Stimulated activated effector memory CD8-positive, alpha-beta T cell treated with anti-CD3 and anti-CD28 coated beads, Interleukin-12 subunit alpha, Interleukin-12 subunit beta, amount 100 ng/mL, for 72 hours (primary cell): ENCODE data around the gene PHB1.
"Not testable (repeated sequence)": the region's sequence is repeated elsewhere in the genome, so short reads cannot be mapped to it uniquely, and the experiment has no call there.

Experiments used
- ATAC-seq: fragments of 150-1000 bp; cut with Tn5 transposase; 2 replicates; pipeline ENCODE4 v1.10.0; 2021
- DNase-seq, 2 donors: peaks; one replicate each; pipeline ENCODE4 v3.0.0; 2021 to 2022; ENCODE audit warnings: low spot score in 2 of 2
- H3K27ac Mint-ChIP-seq: one replicate; pipeline ENCODE4 v1.8.0; 2022; ENCODE audit warnings: mild to moderate bottlenecking, mixed read lengths
- H3K36me3 Mint-ChIP-seq: one replicate; pipeline ENCODE4 v1.8.0; 2022; ENCODE audit warnings: mild to moderate bottlenecking, mixed read lengths
- H3K4me1 Mint-ChIP-seq: one replicate; pipeline ENCODE4 v1.8.0; 2022; ENCODE audit warnings: mixed read lengths
- H3K4me3 Mint-ChIP-seq: one replicate; pipeline ENCODE4 v1.8.0; 2022; ENCODE audit warnings: mild to moderate bottlenecking, mixed read lengths
- H3K9me3 Mint-ChIP-seq: one replicate; pipeline ENCODE4 v1.8.0; 2022; ENCODE audit warnings: mixed read lengths

PHB1 gene

DNA sequence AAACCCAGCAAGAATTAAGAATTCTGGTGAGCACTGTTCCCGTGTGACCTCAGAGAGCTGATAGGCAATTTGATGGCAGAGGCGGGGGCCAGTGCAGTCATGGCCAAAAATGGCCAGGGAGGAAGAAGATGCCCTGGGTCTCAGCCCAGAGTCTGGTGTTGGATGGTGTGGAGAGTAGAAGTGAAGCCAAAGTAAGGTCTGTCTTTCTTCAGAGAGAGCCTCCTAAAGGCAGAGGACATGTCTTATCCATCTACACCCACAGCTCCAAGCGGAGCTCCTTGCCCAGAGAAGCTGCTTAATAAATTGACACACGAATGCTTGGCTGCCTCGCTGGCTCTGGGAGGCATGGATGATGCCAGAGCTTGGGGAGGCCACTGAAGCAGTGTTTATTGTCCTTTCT is 32.9 kb downstream of the PHB1 start:
- H3K9me3 Mint-ChIP-seq, result no peaks in the 10 kb centered on the region
- DNase-seq, result no peak
- ATAC-seq, result no peak
- H3K36me3 Mint-ChIP-seq, result peaks cover 5% of the 10 kb centered on the region
- no peak overlapping the region for H3K4me3 Mint-ChIP-seq
- no peak overlapping the region for H3K27ac Mint-ChIP-seq
- peaks cover 10% of the 10 kb centered on the region for H3K4me1 Mint-ChIP-seq

DNA sequence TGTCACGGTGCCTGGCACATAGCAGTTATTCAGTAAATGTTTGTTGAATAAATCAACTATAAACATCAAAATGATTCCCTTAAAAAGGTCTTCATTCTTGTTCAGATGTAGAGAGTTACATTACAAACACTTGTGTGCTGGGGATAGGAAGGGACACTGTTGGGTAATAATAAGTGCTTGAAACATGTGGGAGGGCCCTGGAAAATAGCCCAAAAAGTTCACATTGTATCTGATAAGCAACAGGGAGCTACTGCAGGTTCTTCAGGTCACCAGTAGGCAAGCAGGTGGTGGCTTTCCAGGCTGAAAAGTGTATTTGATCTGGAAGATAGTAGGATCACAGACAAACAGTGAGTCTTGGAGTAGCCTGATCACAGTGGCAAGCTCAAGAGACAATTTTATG is 33.6 kb downstream of the PHB1 start:
- no peak overlapping the region for H3K27ac Mint-ChIP-seq
- H3K4me3 Mint-ChIP-seq, result no peak overlapping the region
- H3K9me3 Mint-ChIP-seq, result no peaks in the 10 kb centered on the region
- H3K36me3 Mint-ChIP-seq, result peaks cover 5% of the 10 kb centered on the region
- DNase-seq (no peak), ATAC-seq (no peak)
- peaks cover 3% of the 10 kb centered on the region for H3K4me1 Mint-ChIP-seq

GRCh38 chr17:49379926-49380325 is 34.8 kb downstream of the PHB1 start:
- H3K4me3 Mint-ChIP-seq, result no peak overlapping the region
- no peaks in the 10 kb centered on the region for H3K9me3 Mint-ChIP-seq
- DNase-seq (no peak), ATAC-seq (no peak)
- H3K4me1 Mint-ChIP-seq, result no peaks in the 10 kb centered on the region
- no peak overlapping the region for H3K27ac Mint-ChIP-seq
- peaks cover 5% of the 10 kb centered on the region for H3K36me3 Mint-ChIP-seq

DNA sequence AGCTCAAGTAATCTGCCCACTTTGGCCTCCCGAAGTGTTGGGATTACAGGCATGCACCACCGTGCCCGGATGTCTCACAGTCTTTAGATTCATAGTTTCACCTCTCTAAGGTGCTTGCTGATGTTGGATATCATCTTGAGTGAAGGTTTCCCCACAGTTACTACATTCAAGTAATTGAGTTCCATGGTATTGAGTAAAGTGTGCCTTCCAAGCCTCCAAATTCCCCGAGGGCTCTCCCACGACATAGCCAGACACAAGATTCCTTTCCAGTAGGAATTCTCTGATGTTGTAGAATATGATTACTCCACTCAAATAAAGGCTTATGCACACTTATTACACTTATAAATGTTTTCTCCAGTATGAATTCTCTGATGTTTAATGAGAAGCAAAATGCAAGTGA is 36.4 kb downstream of the PHB1 start:
- Mint-ChIP-seq H3K27ac (no peak overlapping the region), H3K36me3 (peaks cover 5% of the 10 kb centered on the region), H3K4me3 (no peak overlapping the region), H3K9me3 (no peaks in the 10 kb centered on the region), H3K4me1 (no peaks in the 10 kb centered on the region)
- DNase-seq (no peak), ATAC-seq (no peak)

DNA sequence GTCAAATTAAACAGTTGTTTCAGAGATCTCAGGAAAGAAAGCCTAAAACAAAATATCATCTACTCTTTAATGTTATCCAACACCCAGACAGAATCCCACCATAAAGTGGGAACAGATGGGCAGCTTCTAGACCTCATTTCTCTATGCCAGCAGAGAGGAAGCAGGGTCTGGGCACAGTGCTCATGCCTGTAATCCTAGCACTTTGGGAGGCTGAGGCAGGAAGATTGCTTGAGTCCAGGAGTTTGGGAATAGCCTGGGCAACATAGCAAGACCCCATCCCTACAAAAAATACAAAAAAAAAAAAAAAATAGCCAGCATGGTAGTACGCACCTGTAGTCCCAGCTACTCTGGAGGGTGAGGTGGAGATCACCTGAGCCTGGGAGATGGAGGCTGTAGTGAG is 39.1 kb downstream of the PHB1 start:
- H3K36me3 Mint-ChIP-seq, result peaks cover 5% of the 10 kb centered on the region
- H3K9me3 Mint-ChIP-seq, result no peaks in the 10 kb centered on the region
- no peak overlapping the region for H3K27ac Mint-ChIP-seq
- no peak overlapping the region for H3K4me3 Mint-ChIP-seq
- no peaks in the 10 kb centered on the region for H3K4me1 Mint-ChIP-seq
- no peak for DNase-seq
- no peak for ATAC-seq

GRCh38 chr17:49373115-49373514 is 41.6 kb downstream of the PHB1 start:
- Mint-ChIP-seq H3K9me3 (no peaks in the 10 kb centered on the region), H3K36me3 (peaks cover 11% of the 10 kb centered on the region), H3K4me1 (peaks cover under 1% of the 10 kb centered on the region), H3K27ac (no peak overlapping the region), H3K4me3 (no peak overlapping the region)
- ATAC-seq, result no peak
- DNase-seq, result no peak

DNA sequence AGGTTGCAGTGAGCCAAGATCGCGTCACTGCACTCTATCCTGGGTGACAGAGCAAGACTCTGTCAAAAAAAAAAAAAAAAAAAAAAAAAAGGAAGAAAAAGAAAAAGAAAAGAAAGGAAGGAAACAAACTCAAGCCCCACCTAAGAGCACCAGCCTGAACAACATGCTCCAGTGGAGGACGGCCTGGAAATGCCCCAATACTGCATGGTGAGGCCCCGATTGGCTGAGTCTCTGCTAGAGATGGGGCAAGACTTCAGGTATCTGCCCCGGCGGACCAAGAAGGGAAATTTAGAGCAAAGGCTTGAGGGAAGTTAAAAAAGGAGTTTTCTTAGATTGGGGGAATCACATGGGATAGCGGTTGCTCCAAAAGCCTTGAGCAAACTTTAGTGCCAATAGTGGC is 42.3 kb downstream of the PHB1 start:
- no peak for DNase-seq
- H3K4me3 Mint-ChIP-seq, result no peak overlapping the region
- no peaks in the 10 kb centered on the region for H3K9me3 Mint-ChIP-seq
- H3K27ac Mint-ChIP-seq, result no peak overlapping the region
- no peak for ATAC-seq
- H3K4me1 Mint-ChIP-seq, result peaks cover 8% of the 10 kb centered on the region
- peaks cover 11% of the 10 kb centered on the region for H3K36me3 Mint-ChIP-seq

- Mint-ChIP-seq H3K9me3 (no peaks in the 10 kb centered on the region), H3K4me3 (no peak overlapping the region), H3K36me3 (peaks cover 19% of the 10 kb centered on the region), H3K27ac (no peak overlapping the region), H3K4me1 (peaks cover 10% of the 10 kb centered on the region)
- DNase-seq (no peak), ATAC-seq (no peak)
Measured at GRCh38 chr17:49370971-49371834, 43.5 kb downstream of the PHB1 start.

- H3K36me3 Mint-ChIP-seq, result peaks cover 32% of the 10 kb centered on the region
- H3K27ac Mint-ChIP-seq, result no peak overlapping the region
- H3K9me3 Mint-ChIP-seq, result no peaks in the 10 kb centered on the region
- DNase-seq, result no peak
- H3K4me3 Mint-ChIP-seq, result no peak overlapping the region
- H3K4me1 Mint-ChIP-seq, result peaks cover 23% of the 10 kb centered on the region
- ATAC-seq, result no peak
Measured at GRCh38 chr17:49369760-49370159, 44.9 kb downstream of the PHB1 start.

DNA sequence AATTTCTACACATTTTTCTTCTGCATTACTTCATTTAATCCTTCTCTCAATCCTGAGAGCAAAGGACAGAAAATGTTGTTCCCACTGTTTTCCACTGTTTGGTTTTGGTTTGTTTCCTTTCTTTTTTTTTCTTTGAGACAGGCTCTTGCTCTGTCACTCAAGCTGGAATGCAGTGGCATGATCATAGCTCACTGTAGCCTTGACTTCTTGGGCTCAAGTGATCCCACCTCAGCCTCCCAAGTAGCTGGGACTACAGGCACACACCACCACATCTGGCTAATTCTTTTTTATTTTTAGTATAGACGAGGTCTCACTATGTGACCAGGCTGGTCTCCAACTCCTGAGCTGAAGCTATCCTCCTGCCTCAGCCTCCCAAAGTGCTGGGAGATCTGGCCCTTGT is 45.6 kb downstream of the PHB1 start:
- Mint-ChIP-seq H3K4me1 (peaks cover 23% of the 10 kb centered on the region), H3K27ac (no peak overlapping the region), H3K9me3 (no peaks in the 10 kb centered on the region), H3K4me3 (no peak overlapping the region), H3K36me3 (peaks cover 32% of the 10 kb centered on the region)
- ATAC-seq (no peak), DNase-seq (no peak)

DNA sequence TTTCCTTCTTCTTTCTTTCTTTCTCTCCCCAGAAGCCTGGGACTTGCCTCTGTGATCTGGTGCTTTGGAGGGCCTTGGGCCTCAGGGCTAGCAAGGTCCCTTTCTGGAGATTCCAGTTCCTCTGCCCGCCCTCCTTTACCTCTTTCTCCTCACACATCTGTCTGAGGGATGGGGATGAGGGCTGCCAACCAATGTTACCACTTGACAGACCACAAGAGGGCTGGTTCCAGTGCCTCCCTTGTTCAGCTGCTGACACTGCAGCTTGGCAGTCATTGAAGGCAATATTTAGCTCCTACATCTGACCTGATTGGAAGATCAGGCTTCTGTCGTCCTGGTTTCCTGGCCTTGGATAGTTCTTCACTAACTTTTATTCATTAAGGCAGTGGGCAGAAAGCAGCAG is 49.0 kb downstream of the PHB1 start:
- Mint-ChIP-seq H3K4me1 (peaks cover 35% of the 10 kb centered on the region), H3K27ac (peak overlapping the region; percentile 32), H3K9me3 (no peaks in the 10 kb centered on the region), H3K4me3 (peak overlapping the region; percentile 10), H3K36me3 (peaks cover 50% of the 10 kb centered on the region)
- DNase-seq (peak in 1 of 2 donors; percentile 63), ATAC-seq (no peak)

- peak overlapping the region; percentile 10 for H3K4me3 Mint-ChIP-seq
Measured at GRCh38 chr17:49365126-49365525, 49.6 kb downstream of the PHB1 start.

GRCh38 chr17:49364119-49364518 is 50.6 kb downstream of the PHB1 start:
- Mint-ChIP-seq H3K36me3 (peaks cover 44% of the 10 kb centered on the region), H3K27ac (no peak overlapping the region), H3K4me1 (peaks cover 50% of the 10 kb centered on the region), H3K4me3 (no peak overlapping the region), H3K9me3 (no peaks in the 10 kb centered on the region)
- no peak for DNase-seq
- ATAC-seq, result no peak

More at GRCh38 chr17:49365126-49365525, 49.6 kb downstream of the PHB1 start:
- H3K27ac Mint-ChIP-seq, H3K9me3 Mint-ChIP-seq, ATAC-seq, DNase-seq: not testable (repeated sequence)
- Mint-ChIP-seq H3K36me3 (peaks cover 51% of the 10 kb centered on the region), H3K4me1 (peaks cover 40% of the 10 kb centered on the region)

DNA sequence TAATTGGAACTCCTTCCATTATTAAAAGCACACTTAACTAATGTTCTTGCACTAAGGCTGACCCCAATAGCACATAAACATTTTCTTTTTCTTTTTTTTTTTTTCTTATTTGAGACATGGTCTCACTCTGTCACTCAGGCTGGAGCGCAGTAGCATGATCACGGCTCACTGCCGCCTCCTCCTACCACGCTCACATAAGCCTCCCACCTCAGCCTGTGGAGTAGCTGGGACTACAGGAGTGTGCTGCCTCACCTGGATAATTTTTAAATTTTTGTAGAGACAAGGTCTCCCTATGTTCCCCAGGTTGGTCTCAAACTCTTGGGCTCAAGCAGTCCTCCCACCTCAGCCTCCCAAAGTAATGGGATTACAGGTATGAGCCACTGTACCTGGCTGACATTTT is 51.4 kb downstream of the PHB1 start:
- Mint-ChIP-seq H3K36me3 (peaks cover 40% of the 10 kb centered on the region), H3K4me3 (peak overlapping the region; percentile 86), H3K9me3 (no peaks in the 10 kb centered on the region), H3K4me1 (peaks cover 59% of the 10 kb centered on the region), H3K27ac (no peak overlapping the region)
- ATAC-seq, result no peak
- DNase-seq, result no peak

DNA sequence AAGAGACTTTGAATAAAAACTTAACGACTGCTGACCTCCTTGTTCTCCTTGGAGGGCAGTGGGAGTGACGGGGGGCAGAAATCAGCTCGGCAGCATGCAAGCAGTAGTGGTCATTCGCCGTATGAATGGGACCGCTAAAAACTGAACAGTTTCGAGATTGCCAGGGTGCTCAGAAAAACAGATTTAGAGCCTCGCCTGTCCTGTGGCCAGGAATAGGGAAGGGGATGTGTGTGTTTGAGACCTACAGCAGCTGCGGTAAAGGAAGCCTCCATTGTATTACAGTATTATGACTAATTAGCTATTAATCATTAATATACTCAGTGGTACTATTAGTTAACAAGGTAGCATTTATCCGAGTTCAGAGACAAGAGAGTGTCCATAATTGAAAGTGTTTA is 52.0 kb downstream of the PHB1 start:
- peak overlapping the region; percentile 89 for H3K27ac Mint-ChIP-seq
- no peak for DNase-seq
- H3K36me3 Mint-ChIP-seq, result peaks cover 40% of the 10 kb centered on the region
- H3K4me1 Mint-ChIP-seq, result peaks cover 60% of the 10 kb centered on the region
- H3K4me3 Mint-ChIP-seq, result peak overlapping the region; percentile 86
- ATAC-seq, result no peak
- no peaks in the 10 kb centered on the region for H3K9me3 Mint-ChIP-seq

- Mint-ChIP-seq H3K4me3 (peak within 1 kb of the TSS; percentile 86), H3K4me1 (peaks cover 58% of the 10 kb centered on the region), H3K36me3 (peaks cover 40% of the 10 kb centered on the region)
Measured at GRCh38 chr17:49361902-49362722, 52.6 kb downstream of the PHB1 start, which contains the start of gene ZNF652. Gene ZNF652, minus strand, starts transcription at chr17:49362250. Its CDS starts 44,525 bp downstream, at chr17:49317725.

More at GRCh38 chr17:49361902-49362722, 52.6 kb downstream of the PHB1 start, which contains the start of gene ZNF652:
- ATAC-seq, result peak; percentile 73
- H3K27ac Mint-ChIP-seq, result peak within 1 kb of the TSS; percentile 89
- peak; percentile 81 to 95 for DNase-seq
- H3K9me3 Mint-ChIP-seq, result no peaks in the 10 kb centered on the region
